Stimulated activated CD4-positive, alpha-beta T cell treated with anti-CD3 and anti-CD28 coated beads, TNF-alpha, amount 100 ng/mL, for 48 hours (primary cell): ENCODE results near the gene KRTAP9-3.
"Not testable (repeated sequence)": the region's sequence is repeated elsewhere in the genome, so short reads cannot be mapped to it uniquely, and the experiment has no call there.

Experiments used
- DNase-seq, 3 donors: peaks; one replicate each; pipeline ENCODE4 v3.0.0-alpha.2; 2020; ENCODE audit warnings: low read depth in 3 of 3

KRTAP9-3 gene

DNA sequence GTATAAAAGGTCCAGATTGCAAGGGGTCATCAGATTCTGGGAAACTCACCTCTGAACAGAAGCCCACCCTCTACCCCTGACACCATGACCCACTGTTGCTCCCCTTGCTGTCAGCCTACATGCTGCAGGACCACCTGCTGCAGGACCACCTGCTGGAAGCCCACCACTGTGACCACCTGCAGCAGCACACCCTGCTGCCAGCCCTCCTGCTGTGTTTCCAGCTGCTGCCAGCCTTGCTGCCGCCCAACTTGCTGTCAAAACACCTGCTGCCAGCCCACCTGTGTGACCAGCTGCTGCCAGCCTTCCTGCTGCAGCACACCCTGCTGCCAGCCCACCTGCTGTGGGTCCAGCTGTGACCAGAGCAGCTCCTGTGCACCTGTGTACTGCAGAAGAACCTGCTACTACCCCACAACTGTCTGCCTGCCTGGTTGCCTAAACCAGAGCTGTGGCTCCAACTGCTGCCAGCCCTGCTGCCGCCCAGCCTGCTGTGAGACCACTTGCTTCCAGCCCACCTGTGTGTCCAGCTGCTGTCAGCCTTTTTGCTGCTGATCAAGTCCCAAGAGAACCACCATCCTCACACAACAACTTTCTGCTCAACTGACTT is 17.5 kb downstream of the KRTAP9-3 start, which contains the start of gene KRTAP9-4:
Gene KRTAP9-4, plus strand, starts transcription at position 51 of the 604 bp plus-strand sequence. Its CDS starts 34 bp downstream, at position 85.
- not testable (repeated sequence) for DNase-seq

DNA sequence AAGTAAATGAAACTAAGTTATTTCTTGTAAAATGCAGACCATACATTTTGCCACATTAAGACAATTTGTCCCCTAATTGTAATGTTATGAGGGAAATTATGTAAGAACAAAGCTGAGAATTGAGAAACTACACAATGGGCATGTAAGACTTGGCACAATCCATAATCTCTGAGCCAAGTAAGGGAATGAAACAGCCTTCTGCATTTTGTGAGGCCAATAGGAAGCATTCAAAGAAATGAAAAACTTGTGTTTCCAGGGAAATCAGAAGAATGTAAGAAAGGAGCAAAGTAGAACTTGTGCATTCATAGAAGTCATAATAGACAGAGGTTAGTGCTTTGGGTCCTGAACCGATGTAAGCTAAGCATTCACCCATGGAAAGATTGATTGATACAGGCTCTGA is 19.0 kb downstream of the KRTAP9-3 start:
- DNase-seq = no peak

DNA sequence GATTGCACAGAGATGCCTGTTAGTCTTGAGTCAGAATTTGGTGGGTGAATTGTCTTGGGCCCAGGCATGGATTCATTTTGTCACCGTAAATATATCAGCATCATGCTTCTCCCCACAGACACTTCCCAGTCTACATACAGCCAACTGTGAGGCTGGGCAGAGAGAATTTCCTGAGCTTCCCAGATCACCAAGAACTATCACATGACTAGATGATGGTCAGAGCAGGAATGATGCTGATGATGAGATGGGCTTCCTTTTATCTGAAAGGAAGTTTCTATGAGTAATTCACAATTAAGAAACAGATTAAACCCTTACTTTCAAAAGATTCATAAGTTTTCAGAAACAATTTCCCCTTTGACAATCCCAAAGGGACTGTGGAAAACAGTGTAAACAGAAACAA is 22.6 kb downstream of the KRTAP9-3 start:
- DNase-seq = no peak

DNA sequence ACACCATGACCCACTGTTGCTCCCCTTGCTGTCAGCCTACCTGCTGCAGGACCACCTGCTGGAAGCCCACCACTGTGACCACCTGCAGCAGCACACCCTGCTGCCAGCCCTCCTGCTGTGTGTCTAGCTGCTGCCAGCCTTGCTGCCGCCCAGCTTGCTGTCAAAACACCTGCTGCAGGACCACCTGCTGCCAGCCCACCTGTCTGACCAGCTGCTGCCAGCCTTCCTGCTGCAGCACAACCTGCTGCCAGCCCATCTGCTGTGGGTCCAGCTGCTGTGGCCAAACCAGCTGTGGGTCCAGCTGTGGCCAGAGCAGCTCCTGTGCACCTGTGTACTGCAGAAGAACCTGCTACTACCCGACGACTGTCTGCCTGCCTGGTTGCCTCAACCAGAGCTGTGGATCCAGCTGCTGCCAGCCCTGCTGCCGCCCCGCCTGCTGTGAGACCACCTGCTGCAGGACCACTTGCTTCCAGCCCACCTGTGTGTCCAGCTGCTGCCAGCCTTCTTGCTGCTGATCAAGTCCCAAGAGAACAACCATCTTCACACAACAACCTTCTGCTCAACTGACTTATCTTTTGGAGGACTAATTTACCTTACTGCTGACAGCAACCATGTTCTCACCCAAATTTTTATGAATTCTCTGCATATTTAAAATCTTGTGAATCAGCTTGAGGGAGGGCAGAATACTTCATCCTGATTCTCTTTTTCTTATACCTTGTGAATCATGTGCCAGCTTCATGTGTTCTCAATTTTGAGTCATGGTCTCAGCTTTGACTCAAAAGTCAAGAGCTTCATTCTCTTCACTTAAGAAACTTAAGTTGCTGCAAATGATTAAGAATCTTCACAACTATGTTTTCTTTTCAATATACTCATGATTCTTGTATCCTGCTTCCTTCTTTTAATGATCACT is 23.4 kb downstream of the KRTAP9-3 start, which contains the start of gene KRTAP9-9:
Gene KRTAP9-9, plus strand, starts transcription at position 4 of the 910 bp plus-strand sequence.
- not testable (repeated sequence) for DNase-seq

DNA sequence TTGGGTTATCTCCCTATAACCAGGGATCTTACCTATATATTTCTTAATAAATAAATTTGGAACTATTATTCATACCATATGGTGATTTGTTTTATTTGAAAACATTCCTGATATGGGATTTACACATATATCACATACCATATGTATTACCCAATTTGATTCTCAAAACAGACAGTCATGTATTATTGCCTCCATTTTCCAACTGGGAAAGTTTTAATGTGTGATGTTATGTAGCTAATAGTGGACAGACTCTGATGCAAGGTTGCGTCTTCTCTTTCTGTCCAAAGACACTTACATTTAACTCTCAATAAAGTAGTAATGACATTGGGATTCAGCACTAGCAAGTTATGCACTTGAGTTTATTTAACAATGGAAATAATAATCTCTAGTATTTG is 24.0 kb downstream of the KRTAP9-3 start:
- DNase-seq = no peak

DNA sequence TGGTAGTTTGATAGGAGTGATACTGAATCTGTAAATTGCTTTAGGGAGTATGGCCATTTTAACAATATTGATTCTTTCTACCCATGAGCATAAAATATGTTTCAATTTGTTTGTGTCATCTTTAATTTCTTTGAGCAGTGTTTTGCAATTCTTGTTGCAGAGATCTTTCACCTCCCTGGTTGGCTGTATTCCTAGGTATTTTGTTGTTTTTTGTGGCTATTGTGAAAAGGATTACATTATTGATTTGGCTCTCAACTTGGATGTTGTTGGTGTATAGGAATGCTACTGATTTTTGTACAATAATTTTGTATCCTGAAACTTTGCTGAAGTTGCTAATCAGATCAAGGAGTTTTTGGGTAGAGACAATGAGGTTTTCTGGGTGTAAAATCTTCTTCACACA is 26.2 kb downstream of the KRTAP9-3 start:
- no peak for DNase-seq

DNA sequence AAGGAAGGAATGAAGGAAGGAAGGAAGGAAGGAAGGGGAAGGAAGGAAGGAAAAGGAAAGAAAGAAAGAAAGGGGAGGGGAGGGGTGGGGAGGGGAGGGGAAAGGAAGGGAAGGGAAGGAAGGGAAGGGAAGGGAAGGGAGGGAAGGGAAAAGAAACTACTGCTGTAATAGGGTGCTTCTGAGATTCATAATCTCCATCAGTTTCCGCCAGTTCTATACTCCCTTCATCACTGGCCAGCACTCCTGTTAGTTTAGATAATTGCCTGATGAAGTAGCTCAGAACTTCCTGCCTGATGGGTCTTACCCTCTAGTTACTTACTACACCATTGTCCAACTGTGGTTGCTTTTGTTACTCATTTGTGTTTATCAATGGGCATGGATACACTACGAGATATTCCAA is 31.0 kb downstream of the KRTAP9-3 start:
- no peak for DNase-seq

DNA sequence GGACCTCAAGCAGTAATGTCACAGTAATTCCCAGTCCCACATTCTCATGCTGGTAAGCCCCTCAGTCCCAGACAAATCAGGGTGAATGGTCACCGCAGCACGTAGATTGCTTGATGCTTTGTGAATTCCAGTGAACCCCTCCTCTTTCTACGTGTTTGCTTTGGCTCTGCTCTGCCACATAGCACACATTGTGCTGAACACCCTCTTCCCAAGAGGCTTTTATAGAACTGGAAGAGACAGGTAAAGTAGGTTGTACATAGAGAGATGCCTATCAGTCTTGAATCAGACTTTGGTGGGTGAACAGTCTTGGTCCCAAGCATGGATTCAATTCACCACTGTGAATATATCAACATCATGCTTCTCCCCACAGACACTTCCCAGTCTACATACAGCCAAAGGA is 32.4 kb downstream of the KRTAP9-3 start:
- no peak for DNase-seq

DNA sequence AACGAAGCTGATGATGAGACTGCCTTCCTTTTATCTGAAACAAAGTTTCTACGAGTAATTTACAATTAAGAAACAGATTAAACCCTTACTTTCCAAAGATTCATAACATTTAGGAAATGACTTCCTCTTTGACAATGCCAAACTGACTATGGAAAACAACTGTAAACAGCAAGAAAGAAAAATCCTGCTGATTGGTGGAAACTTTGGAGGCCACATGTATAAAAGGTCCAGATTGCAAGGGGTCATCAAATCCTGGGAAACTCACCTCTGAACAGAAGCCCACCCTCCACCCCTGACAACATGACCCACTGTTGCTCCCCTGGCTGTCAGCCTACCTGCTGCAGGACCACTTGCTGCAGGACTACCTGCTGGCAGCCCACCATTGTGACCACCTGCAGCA is 32.8 kb downstream of the KRTAP9-3 start, which contains the start of gene KRTAP9-6:
Gene KRTAP9-6, plus strand, starts transcription at position 301 of the 400 bp plus-strand sequence. Its CDS starts 0 bp downstream, at position 301.
- no peak for DNase-seq

DNA sequence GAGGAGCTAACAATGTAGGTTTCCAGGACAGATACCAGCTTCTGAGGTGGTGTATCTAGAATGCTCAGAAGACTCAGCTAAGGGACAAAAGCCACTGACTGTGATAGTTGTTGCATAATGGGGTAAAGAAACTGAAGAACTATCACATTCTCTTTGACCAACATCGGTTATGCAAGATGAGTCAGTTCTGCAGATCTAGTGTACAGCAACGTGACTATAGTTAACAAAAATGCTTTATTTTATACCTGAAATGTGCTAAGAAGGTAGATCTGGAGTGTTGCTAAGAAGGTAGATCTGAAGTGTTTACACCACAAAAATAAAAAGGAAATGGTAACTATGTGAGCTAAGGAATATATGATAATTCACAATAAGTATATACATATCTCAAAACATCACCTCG is 35.5 kb downstream of the KRTAP9-3 start:
- DNase-seq = no peak

DNA sequence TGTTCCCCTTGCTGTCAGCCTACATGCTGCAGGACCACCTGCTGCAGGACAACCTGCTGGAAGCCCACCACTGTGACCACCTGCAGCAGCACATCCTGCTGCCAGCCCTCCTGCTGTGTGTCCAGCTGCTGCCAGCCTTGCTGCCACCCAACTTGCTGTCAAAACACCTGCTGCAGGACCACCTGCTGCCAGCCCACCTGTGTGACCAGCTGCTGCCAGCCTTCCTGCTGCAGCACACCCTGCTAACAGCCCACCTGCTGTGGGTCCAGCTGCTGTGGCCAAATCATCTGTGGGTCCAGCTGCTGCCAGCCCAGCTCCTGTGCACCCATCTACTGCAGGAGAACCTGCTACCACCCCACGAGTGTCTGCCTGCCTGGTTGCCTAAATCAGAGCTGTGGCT is 39.1 kb downstream of the KRTAP9-3 start:
- DNase-seq = not testable (repeated sequence)

DNA sequence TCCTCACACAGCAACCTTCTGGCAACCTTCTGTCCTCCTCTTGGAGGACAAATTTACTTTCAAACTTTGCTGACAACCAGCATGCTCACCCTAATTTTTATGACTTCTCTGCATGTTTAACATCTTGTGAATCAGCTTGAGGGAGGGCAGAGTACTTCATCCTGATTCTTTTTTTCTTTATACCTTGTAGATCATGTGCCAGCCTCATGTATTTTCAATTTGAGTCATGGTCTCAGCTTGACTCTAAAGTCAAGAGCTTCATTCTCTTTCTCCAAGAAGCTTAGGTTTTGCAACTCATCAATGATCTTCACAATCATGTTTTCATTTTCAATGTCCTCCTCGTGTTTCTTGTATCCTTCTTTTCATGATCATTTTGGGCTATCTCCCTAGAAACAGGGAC is 39.6 kb downstream of the KRTAP9-3 start:
- no peak for DNase-seq

DNA sequence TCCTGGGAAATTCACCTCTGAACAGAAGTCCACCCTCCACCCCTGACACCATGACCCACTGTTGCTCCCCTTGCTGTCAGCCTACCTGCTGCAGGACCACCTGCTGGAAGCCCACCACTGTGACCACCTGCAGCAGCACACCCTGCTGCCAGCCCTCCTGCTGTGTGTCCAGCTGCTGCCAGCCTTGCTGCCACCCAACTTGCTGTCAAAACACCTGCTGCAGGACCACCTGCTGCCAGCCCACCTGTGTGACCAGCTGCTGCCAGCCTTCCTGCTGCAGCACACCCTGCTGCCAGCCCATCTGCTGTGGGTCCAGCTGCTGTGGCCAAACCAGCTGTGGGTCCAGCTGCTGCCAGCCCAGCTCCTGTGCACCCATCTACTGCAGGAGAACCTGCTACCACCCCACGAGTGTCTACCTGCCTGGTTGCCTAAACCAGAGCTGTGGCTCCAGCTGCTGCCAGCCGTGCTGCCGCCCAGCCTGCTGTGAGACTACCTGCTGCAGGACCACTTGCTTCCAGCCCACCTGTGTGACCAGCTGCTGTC is 43.5 kb downstream of the KRTAP9-3 start, which contains the start of gene KRTAP9-7:
Gene KRTAP9-7, plus strand, starts transcription at position 51 of the 543 bp plus-strand sequence. Its CDS starts 0 bp downstream, at position 51.
- DNase-seq = not testable (repeated sequence)

DNA sequence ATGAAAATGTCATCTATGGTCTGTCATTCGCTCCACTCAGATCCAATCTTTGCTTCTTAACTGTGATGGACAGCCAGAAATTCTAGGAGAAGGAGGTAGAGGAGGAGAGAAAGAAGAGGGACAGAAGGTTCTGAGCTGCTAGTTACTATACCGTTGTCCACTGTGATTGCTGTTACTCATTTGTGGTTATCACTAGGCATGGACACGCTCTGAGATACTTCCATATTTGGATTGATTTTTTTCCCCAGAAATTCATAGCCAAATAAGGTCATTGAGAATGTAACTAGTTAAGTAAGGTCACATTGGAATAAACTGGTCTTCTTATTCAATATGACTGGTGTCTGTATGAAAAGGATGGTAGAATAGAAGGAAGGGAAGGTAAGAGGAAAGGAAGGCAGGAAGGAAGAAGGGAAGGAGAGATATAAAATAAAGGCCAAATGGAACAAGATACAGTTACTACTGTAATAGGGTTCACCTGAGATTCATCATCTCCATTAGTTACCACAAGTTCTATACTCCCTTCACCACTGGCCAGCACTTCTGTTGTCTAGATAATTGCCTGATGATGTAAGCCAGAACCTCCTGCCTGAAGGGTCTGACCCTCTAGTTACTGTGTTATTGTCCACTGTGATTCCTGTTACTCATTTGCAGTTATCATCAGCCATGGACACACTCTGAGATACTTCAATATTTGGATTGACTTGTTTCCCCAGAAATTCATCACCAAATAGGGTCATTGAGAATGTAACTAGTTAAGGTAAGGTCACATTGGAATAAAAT is 46.1 kb downstream of the KRTAP9-3 start:
- no peak for DNase-seq
